H1 (cell line): ENCODE results near the gene SH3BP5. TPM values are rescaled to one million over a fixed set of nuclear protein-coding genes. Genes with fewer than 3 reads are reported as not detected.

ENCODE experiments used
- CTCF ChIA-PET: fragments of 300-600 bp; sonication (Branson Sonifier 250); formaldehyde crosslinking; loops from one replicate; lab custom pipeline; 2021; ENCODE audit not compliant: partially characterized antibody; lab: Charles Lee
- POLR2A ChIA-PET: fragments of 300-600 bp; sonication (Branson Sonifier 250); formaldehyde crosslinking; loops from one replicate; lab custom pipeline; 2021; ENCODE audit warnings: inconsistent platforms; ENCODE audit not compliant: partially characterized antibody; lab: Charles Lee
- DNase-seq, 2 experiments: peaks; one replicate each; pipeline versions ENCODE4 v3.0.0 to v3.0.0-alpha.2; 2010 to 2022; ENCODE audit warnings: low spot score in 2 of 2, low read depth in 1 of 2, mixed read lengths in 1 of 2
- FAIRE-seq: peaks from 2 replicates; lab custom pipeline; 2011; peaks lifted over from hg19 to GRCh38; lab: Jason Lieb, UNC
- H2AFZ ChIP-seq: 2 replicates; pipeline ENCODE4 v1.8.1; 2012; ENCODE audit warnings: low read length, inconsistent platforms
- H2AK5ac ChIP-seq: 2 replicates; pipeline ENCODE4 v1.6.1; 2013; ENCODE audit warnings: low read depth, low read length
- H2BK120ac ChIP-seq: replicated peaks from 2 replicates; pipeline ENCODE3; 2013; ENCODE audit warnings: low read depth, low read length, inconsistent platforms
- H2BK12ac ChIP-seq: 2 replicates; pipeline ENCODE4 v1.6.1; 2013; ENCODE audit warnings: low read depth, low read length
- H2BK15ac ChIP-seq: 2 replicates; pipeline ENCODE4 v1.6.1; 2013; ENCODE audit warnings: low read length
- H2BK20ac ChIP-seq: 2 replicates; pipeline ENCODE4 v1.6.1; 2013; ENCODE audit warnings: low read length
- H2BK5ac ChIP-seq: 2 replicates; pipeline ENCODE4 v1.6.1; 2013; ENCODE audit warnings: low read depth, low read length
- H3K14ac ChIP-seq: 2 replicates; pipeline ENCODE4 v1.6.1; 2013; ENCODE audit warnings: inconsistent platforms; ENCODE audit not compliant: insufficient read length
- H3K18ac ChIP-seq: 2 replicates; pipeline ENCODE4 v1.6.1; 2013; ENCODE audit warnings: low read length; ENCODE audit errors: extremely low read depth
- H3K23ac ChIP-seq: 2 replicates; pipeline ENCODE4 v1.6.1; 2013; ENCODE audit warnings: inconsistent platforms; ENCODE audit not compliant: insufficient read length
- H3K23me2 ChIP-seq: 2 replicates; pipeline ENCODE4 v1.6.1; 2013; ENCODE audit warnings: low read depth, low read length
- H3K27ac ChIP-seq: 2 replicates; pipeline ENCODE4 v1.6.1; 2011; ENCODE audit warnings: low read depth, low read length, inconsistent platforms
- H3K27me3 ChIP-seq, 4 experiments: replicated peaks in 1 of 4; 1 replicate in 1 of 4; 2 replicates in 3 of 4; pipeline versions ENCODE4 v1.6.1 to v1.8.1; 2011 to 2013; ENCODE audit warnings: low read length in 3 of 4, mild to moderate bottlenecking in 3 of 4, inconsistent platforms in 2 of 4, mixed read lengths in 2 of 4, moderate library complexity in 1 of 4; ENCODE audit not compliant: control insufficient read depth in 3 of 4, insufficient read depth in 3 of 4; ENCODE audit errors: extremely low read depth in 1 of 4
- H3K36me3 ChIP-seq, 4 experiments: 2 replicates each; pipeline versions ENCODE4 v1.6.1 to v1.8.1; 2011 to 2013; ENCODE audit warnings: mild to moderate bottlenecking in 4 of 4, low read length in 3 of 4, moderate library complexity in 2 of 4, control low read depth in 1 of 4, inconsistent platforms in 1 of 4; ENCODE audit not compliant: insufficient read depth in 4 of 4, control insufficient read depth in 2 of 4
- H3K4ac ChIP-seq: replicated peaks from 2 replicates; pipeline ENCODE3; 2013; ENCODE audit warnings: low read length, low read depth, mixed read lengths, inconsistent platforms; ENCODE audit not compliant: insufficient read length
- H3K4me1 ChIP-seq, 4 experiments: replicated peaks in 1 of 4; 1 replicate in 1 of 4; 2 replicates in 3 of 4; pipeline versions ENCODE4 v1.6.1 to v1.8.1; 2011 to 2013; ENCODE audit warnings: low read length in 3 of 4, inconsistent platforms in 2 of 4, mixed read lengths in 1 of 4; ENCODE audit not compliant: insufficient read depth in 4 of 4, control insufficient read depth in 3 of 4
- H3K4me2 ChIP-seq, 2 experiments: 2 replicates each; pipeline versions ENCODE4 v1.6.1 to v1.8.1; 2011 to 2013; ENCODE audit warnings: low read depth in 2 of 2, low read length in 2 of 2, control low read depth in 1 of 2, inconsistent platforms in 1 of 2, mild to moderate bottlenecking in 1 of 2; ENCODE audit not compliant: insufficient read depth in 1 of 2
- H3K4me3 ChIP-seq, 4 experiments: fragments of 200-600, 300-600 bp in 1 of 4; sonication (generic), shearing (Covaris generic), sonication (Bioruptor Twin) in 1 of 4; 2 replicates each; pipeline versions ENCODE4 v1.5.1 to v1.8.1; 2011 to 2016; ENCODE audit warnings: low read length in 4 of 4, low read depth in 3 of 4, control low read depth in 2 of 4, inconsistent platforms in 2 of 4, mild to moderate bottlenecking in 2 of 4, mixed read lengths in 1 of 4, moderate library complexity in 1 of 4; ENCODE audit not compliant: insufficient read depth in 2 of 4; ENCODE audit errors: extremely low read depth in 1 of 4
- H3K56ac ChIP-seq: replicated peaks from 2 replicates; pipeline ENCODE3; 2013; ENCODE audit warnings: low read depth, mild to moderate bottlenecking, mixed read lengths, low read length, inconsistent platforms; ENCODE audit not compliant: insufficient read length
- H3K79me1 ChIP-seq: 2 replicates; pipeline ENCODE4 v1.6.1; 2013; ENCODE audit warnings: low read depth, low read length, control low read depth
- H3K79me2 ChIP-seq, 2 experiments: 2 replicates each; pipeline versions ENCODE4 v1.6.1 to v1.8.1; 2012 to 2013; ENCODE audit warnings: low read length in 2 of 2, mild to moderate bottlenecking in 2 of 2, inconsistent platforms in 1 of 2; ENCODE audit not compliant: insufficient read depth in 2 of 2, control insufficient read depth in 1 of 2
- H3K9ac ChIP-seq, 4 experiments: replicated peaks in 1 of 4; 1 replicate in 1 of 4; 2 replicates in 3 of 4; pipeline versions ENCODE4 v1.6.1 to v1.8.1; 2011 to 2013; ENCODE audit warnings: low read depth in 3 of 4, low read length in 3 of 4, control low read depth in 2 of 4, mild to moderate bottlenecking in 2 of 4, moderate library complexity in 2 of 4, inconsistent platforms in 1 of 4; ENCODE audit errors: extremely low read depth in 1 of 4
- H3K9me3 ChIP-seq, 2 experiments: 2 replicates each; pipeline versions ENCODE4 v1.6.1 to v1.8.1; 2012 to 2013; ENCODE audit warnings: mild to moderate bottlenecking in 2 of 2, moderate library complexity in 2 of 2, control low read depth in 1 of 2, inconsistent platforms in 1 of 2, low read depth in 1 of 2, low read length in 1 of 2, mixed read lengths in 1 of 2; ENCODE audit not compliant: insufficient read depth in 2 of 2
- H4K20me1 ChIP-seq, 2 experiments: replicated peaks in 1 of 2; 2 replicates each; pipeline versions ENCODE3 to v1.8.1; 2011 to 2013; ENCODE audit warnings: inconsistent platforms in 2 of 2, low read length in 2 of 2, mild to moderate bottlenecking in 1 of 2; ENCODE audit not compliant: insufficient read depth in 2 of 2, control insufficient read depth in 1 of 2
- H4K5ac ChIP-seq: 2 replicates; pipeline ENCODE4 v1.6.1; 2013; ENCODE audit warnings: low read length, low read depth, mixed read lengths, inconsistent platforms; ENCODE audit not compliant: insufficient read length
- H4K8ac ChIP-seq: 2 replicates; pipeline ENCODE4 v1.8.0; 2013; ENCODE audit warnings: mild to moderate bottlenecking, moderate library complexity, low read length, inconsistent platforms; ENCODE audit not compliant: insufficient read depth; ENCODE audit errors: extremely low read depth
- H4K91ac ChIP-seq: replicated peaks from 2 replicates; pipeline ENCODE3; 2013; ENCODE audit warnings: low read length, mixed read lengths, inconsistent platforms; ENCODE audit not compliant: insufficient read length
- ATF3 ChIP-seq: IDR thresholded peaks from 2 replicates; pipeline ENCODE4 v1.6.1; 2011; ENCODE audit warnings: low read depth, mild to moderate bottlenecking, low read length; ENCODE audit not compliant: insufficient read depth
- BRCA1 ChIP-seq: IDR thresholded peaks from 2 replicates; pipeline ENCODE4 v1.6.1; 2012; ENCODE audit warnings: low read depth, low read length, improper control_type of control experiment
- CHD2 ChIP-seq: IDR thresholded peaks from 2 replicates; pipeline ENCODE4 v1.6.1; 2012; ENCODE audit warnings: low read length, improper control_type of control experiment
- CREB1 ChIP-seq: IDR thresholded peaks from 2 replicates; pipeline ENCODE4 v1.6.1; 2012; ENCODE audit warnings: inconsistent platforms
- EP300 ChIP-seq, 2 experiments: IDR thresholded peaks; 1 replicate in 1 of 2; 2 replicates in 1 of 2; pipeline ENCODE4 v1.6.1; 2011 to 2012; ENCODE audit warnings: low read depth in 2 of 2, low read length in 2 of 2, mild to moderate bottlenecking in 2 of 2, borderline replicate concordance in 1 of 2, inconsistent platforms in 1 of 2, moderate library complexity in 1 of 2
- HDAC6 ChIP-seq: IDR thresholded peaks from one replicate; pipeline ENCODE4 v1.7.1; 2012; ENCODE audit warnings: low read depth, mild to moderate bottlenecking, inconsistent platforms, low read length, moderate library complexity
- NRF1 ChIP-seq: IDR thresholded peaks from 2 replicates; pipeline ENCODE4 v1.6.1; 2011; ENCODE audit warnings: mild to moderate bottlenecking, low read depth, low read length, improper control_type of control experiment
- POLR2AphosphoS5 ChIP-seq: IDR thresholded peaks from 2 replicates; pipeline ENCODE4 v1.6.1; 2011; ENCODE audit warnings: low read depth, low read length
- SUZ12 ChIP-seq: fragments of 200-600 bp; sonication (generic); IDR thresholded peaks from 2 replicates; pipeline ENCODE4 v1.6.1; 2012; ENCODE audit warnings: mild to moderate bottlenecking, inconsistent platforms, low read length, moderate library complexity, mixed read lengths
- TAF7 ChIP-seq: optimal IDR thresholded peaks from 2 replicates; pipeline ENCODE3; 2011; ENCODE audit warnings: low read depth, mild to moderate bottlenecking, inconsistent platforms, low read length, moderate library complexity, borderline replicate concordance
- TEAD4 ChIP-seq: IDR thresholded peaks from 2 replicates; pipeline ENCODE4 v1.6.1; 2012; ENCODE audit warnings: low read depth, low read length, inconsistent platforms, mixed read lengths
- USF2 ChIP-seq: IDR thresholded peaks from 2 replicates; pipeline ENCODE4 v1.6.1; 2011; ENCODE audit warnings: low read length, improper control_type of control experiment
- WGBS, 2 experiments: shearing (Covaris generic) in 1 of 2; methylation state at CpG; one replicate each; pipeline versions ENCODE4 v1.1.6 to v1.1.7; 2013 to 2015; ENCODE audit warnings: low lambda C conversion rate in 2 of 2, mixed read lengths in 2 of 2, inconsistent platforms in 1 of 2, low coverage in 1 of 2, missing lambda C conversion rate in 1 of 2; ENCODE audit not compliant: insufficient replicate concordance in 2 of 2, insufficient coverage in 1 of 2, insufficient read length in 1 of 2; ENCODE audit errors: extremely low coverage in 1 of 2, missing lambda C conversion rate in 1 of 2; 5-methylcytosine and 5-hydroxymethylcytosine counted together
- polyA plus RNA-seq, 7 experiments: library from polyadenylated mRNA; depleted of rRNA in 3 of 7; stranded (reverse) in 5 of 7; unstranded in 2 of 7; fragments of >200 nt in 5 of 7; fragments of 200-250 nt in 2 of 7; gene quantifications; 1 replicate in 5 of 7; 2 replicates in 1 of 7; 4 replicates in 1 of 7; pipeline versions ENCODE4 v1.2.1 to v1.2.3, GENCODE V29; 2011 to 2013; ENCODE audit warnings: missing spikeins in 2 of 7, mixed read lengths in 2 of 7
- total RNA-seq: library from RNA; stranded (reverse); fragmentation: NEBNext Ultra II Directional; extraction: Animal tissue kit (Norgen Biotek cat#: 25700); gene quantifications from 2 replicates; pipeline ENCODE4 v1.2.1, GENCODE V29; 2021

Gene SH3BP5
- total and polyA plus RNA-seq, 2 of the 8 experiments (the other 6 are each of a cell fraction or from before 2014, with no cell fraction given): 7.1 to 9.7 TPM

GRCh38 chr3:15356176-15356575 lies 23.8 kb upstream of the SH3BP5 start:
- Histone ChIP-seq H3K4me3 (no peak overlapping the region), H3K4ac (peak overlapping the region; percentile 8), H3K14ac (no peak overlapping the region), H4K20me1 (no peaks in the 10 kb centered on the region), H3K4me2 (peak overlapping the region; percentile 19 to 40; a peak in 3 of 4 replicates), H2BK5ac (no peak overlapping the region), H2BK15ac (no peak overlapping the region), H2AFZ (no peak overlapping the region; the same call in 1 of the 2 replicates), H3K9ac (no peak overlapping the region), H3K9me3 (peaks cover 8 to 13% of the 10 kb centered on the region in 2 experiments), H3K23ac (no peak overlapping the region), H3K27ac (0 out of 2 replicates have a peak overlapping the region, but pooled peaks have one; percentile 53), H3K36me3 (no peaks in the 10 kb centered on the region), H2AK5ac (0 out of 2 replicates have a peak overlapping the region, but pooled peaks have one; percentile 65), H4K91ac (no peak overlapping the region), H3K4me1 (peaks cover 0 to 6% (median 1%) of the 10 kb centered on the region in 4 experiments; a peak in 3 of 7 replicates), H3K79me2 (no peaks in the 10 kb centered on the region), H2BK120ac (peak overlapping the region; percentile 26), H3K79me1 (no peaks in the 10 kb centered on the region), H4K8ac (peak overlapping the region; percentile 11; the same call in 1 of the 2 replicates), H3K27me3 (peaks cover 0 to 1% (median 0%) of the 10 kb centered on the region in 4 experiments; a peak in 1 of 7 replicates), H3K18ac (no peak overlapping the region), H2BK12ac (no peak overlapping the region), H4K5ac (no peak overlapping the region), H3K56ac (no peak overlapping the region), H3K23me2 (no peaks in the 10 kb centered on the region), H2BK20ac (no peak overlapping the region)
- ChIA-PET CTCF (interaction anchor here (1.7 to 2.8 kb wide), 3 partner anchors 23 to 89 kb away, joined by 4 to 21 read pairs (median 11); partner anchors contain the start of gene SH3BP5), POLR2A (no interaction called here)
- DNase-seq (no peak), FAIRE-seq (no peak)
- 72% methylated on average over 2 of the region's 2 CpGs; no CpG with 5 or more reads in 1 of the 2 experiments for WGBS, 2 experiments
- TF ChIP-seq BRCA1 (no peak), NRF1 (no peak), ATF3 (no peak), EP300 (IDR thresholded peaks at IDR 0.05; ENCODE audit: borderline replicate concordance in 1 of 2, low read depth in 2 of 2, low read length in 2 of 2) (no peak), USF2 (no peak), SUZ12 (no peak), CHD2 (no peak), CREB1 (no peak), TEAD4 (no peak), HDAC6 (no peak), TAF7 (no peak), POLR2AphosphoS5 (no peak)
